Hematopoietic multipotent progenitor cell treated with erythropoietin and hydrocortisone succinate and interleukin-3 and kit ligand, for 4 days (in vitro differentiated cells): Measurements from ENCODE around the gene NCKAP5.
A peak's percentile ranks its signal among the peaks of the same experiment; 100 is the strongest.

Experiments
- DNase-seq: peaks from one replicate; pipeline ENCODE4 v3.0.0-alpha.2; 2015

Gene NCKAP5

DNA sequence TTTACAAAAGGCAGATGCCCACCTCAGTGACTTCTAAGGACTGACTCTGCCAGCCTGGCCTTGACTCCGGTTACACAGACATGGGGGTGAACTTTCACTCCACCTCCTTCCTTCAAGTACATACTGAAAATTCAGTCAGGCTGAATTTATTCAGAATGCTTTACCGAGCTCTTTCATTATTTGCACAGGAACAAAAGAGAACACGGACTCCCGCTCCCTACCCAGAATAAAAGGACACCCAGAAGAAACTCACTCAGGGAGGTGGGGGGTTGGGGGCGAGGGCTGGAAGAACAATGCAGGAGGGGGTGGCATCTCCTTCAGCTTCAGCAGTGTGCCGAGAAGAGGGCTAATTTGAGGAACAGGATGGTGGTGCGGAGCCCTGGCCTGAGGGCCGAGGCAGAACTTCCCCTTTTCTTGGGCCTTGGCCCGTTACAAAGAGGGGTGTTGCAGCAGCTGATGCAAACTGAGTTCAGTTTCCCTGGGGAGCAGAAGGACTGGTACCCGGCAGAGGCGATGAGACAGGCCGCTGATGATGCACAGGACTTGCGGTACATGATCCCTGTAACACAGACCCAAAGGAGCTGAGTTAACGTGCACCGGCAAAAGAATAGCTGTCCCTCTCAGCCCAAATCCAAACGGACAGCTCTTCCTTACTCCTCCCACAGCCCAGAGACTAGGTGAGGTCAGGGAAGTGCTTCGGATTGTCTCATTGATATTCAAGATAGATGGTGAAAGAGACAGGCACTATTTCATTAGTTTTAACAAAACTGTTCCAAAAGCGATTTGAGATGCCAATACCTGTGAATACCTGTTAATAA is 922.3 kb downstream of the NCKAP5 start:
- DNase-seq: peak; percentile 48

DNA sequence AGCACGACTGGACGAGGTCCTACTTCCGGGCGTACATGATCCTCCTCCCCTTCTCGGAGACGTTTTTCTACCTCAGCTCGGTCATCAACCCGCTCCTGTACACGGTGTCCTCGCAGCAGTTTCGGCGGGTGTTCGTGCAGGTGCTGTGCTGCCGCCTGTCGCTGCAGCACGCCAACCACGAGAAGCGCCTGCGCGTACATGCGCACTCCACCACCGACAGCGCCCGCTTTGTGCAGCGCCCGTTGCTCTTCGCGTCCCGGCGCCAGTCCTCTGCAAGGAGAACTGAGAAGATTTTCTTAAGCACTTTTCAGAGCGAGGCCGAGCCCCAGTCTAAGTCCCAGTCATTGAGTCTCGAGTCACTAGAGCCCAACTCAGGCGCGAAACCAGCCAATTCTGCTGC is 923.1 kb downstream of the NCKAP5 start:
- DNase-seq: no peak

DNA sequence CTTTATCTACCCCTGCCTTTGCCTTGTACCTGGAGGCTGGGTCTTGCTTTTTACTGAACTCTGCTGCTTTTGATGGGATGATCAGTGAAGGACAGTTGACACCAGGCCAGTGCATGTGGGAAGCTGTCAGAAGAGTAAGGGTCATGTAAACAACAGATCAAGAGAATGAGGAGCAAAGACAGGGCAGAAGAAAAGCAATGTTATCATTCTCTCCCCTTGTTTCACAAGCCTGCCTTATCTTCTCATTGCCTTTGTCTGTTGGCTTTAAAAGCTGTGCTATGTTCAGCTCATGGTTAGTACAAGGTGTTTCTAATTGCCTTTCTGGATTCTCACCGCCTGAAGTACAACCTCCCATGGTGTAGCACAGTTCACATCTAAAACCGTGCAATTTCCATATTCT is 925.8 kb downstream of the NCKAP5 start:
- DNase-seq: no peak

DNA sequence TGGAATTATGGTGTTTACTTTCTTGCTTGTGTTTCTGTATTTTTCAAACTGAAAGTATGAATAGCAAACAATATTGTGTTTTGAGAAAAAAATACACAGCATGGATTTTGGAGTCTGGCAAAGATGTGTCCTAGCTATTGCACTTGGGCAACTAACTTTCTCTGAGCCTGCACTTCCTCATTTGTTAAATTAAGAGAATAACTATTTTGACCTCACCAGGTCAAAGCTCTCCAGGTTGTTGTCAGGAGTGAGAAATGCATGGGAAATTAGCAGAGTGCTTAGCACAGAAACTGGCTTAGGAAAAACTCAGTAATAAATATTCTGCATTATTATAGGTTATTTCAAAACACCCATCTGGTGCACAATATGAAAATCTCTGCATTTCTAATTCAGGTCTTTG is 926.4 kb downstream of the NCKAP5 start:
- DNase-seq: no peak

DNA sequence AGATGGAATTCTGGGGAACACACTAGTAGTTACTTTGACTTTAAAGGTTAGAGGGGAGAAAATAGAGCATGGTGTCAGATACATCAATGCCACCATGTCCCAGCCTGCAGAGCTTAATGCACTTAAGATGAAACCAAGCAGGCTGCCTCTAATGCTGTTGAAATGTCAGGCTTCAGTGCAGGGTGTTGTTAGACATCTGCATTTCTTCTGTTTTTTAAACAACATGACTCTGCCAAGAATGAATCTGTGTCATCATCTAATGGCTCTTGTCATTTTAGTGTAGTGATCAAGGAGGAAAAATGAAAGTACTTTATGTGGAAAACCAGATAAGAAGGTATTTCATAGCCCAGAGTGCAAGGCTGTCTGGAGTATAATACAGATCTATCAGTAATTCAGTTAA is 928.1 kb downstream of the NCKAP5 start:
- no peak for DNase-seq

DNA sequence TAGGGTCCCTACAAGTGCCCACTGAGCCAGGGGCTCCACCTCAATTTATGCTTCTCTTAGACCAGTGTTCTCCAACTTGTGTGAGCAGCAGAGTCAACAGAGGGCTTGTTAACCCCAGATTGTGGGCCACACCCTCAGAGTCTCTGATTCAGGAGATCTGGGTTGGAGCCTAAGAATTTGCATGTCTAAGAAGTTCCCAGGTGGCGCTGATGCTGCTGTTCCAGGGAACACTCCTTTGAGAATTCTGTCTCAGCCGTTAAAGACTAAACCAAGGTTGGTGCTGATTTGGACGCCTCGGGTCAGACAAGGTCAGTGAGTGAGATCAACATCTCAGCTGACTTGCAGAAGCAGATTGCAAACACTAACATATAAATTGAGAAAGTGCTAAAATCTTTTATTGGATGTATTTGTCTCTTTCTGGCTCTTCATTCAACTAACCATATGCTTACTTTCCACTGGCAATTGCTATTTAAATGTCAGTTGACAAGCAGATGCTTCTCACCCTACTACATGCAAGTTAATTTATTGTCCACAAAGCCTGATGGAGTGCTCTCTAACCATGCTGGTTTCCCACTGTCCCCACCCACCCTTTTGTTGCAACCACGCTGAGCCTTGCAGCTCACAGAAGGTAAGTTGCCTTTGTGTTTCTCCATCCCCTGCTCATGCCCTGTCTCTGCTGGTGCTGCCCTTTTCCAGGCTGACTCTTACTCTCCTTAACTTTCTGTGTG is 929.8 kb downstream of the NCKAP5 start:
- DNase-seq: no peak

DNA sequence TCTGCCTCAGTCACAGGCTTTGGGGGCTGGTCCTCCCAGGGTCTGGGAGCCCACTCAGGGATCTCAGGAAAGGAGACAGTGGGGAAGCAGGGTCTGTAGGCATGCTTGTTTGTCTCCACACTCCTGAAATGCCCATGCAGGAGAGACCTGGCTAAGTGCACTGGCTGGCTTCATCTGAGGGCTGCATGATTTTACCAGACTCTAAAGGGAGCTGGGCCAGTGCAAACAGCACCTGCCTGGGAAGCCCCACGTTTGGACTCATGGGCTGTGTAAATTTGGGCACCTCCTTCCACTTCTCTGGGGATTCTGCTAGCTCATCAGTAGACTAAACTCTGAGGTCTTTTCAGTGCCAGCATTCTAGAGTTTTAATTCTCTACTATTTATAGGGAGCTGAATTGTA is 931.9 kb downstream of the NCKAP5 start:
- no peak for DNase-seq

DNA sequence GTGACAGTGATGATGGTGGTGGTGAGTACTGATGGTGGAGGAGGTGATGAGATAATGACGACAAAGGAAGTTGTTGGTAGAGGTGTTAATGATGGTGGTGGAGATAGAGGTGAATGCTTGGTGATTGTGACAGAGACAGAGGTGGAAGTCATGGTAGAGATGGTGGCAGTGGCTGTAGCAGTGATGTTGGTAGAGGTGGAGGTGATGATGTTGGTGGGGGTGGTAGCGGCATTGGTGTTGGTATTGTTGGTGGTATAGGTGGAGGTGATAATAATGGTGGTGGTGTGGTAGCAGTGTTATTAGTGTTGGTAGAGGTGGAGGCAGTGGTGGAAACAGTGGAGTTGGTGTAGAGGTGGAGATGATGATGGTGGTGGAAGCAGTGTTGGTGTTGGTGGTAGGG is 934.6 kb downstream of the NCKAP5 start:
- no peak for DNase-seq

DNA sequence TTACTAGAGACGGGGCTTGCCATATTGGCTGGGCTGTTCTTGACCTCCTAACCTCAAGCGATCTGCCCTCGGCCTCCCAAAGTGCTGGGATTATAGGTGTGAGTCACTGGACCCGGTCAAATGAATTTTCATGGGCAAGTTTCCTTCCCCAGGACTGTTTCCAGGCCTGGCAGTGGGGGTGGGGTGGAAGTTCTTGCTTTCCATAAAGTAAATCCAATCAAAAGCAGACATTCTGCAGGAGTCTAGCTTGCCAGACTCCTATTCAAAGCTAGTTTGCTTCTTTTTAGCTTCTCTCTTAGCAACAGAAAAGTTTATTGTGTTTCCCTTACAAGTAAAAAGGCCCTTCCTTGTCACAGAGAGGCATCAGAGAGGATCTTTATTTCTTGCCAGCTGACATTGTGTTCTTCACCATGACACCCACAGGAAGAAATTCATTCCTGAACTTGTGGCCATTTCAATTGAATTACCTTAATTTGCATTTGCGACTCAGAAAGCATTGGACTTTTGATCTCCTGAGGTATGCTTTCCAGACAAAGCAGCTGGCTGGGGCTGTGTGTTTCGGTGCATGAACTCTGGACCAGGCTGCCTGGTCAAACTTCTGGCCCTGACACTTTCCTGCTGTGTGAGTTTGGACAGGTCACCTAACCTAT is 936.1 kb downstream of the NCKAP5 start:
- no peak for DNase-seq

DNA sequence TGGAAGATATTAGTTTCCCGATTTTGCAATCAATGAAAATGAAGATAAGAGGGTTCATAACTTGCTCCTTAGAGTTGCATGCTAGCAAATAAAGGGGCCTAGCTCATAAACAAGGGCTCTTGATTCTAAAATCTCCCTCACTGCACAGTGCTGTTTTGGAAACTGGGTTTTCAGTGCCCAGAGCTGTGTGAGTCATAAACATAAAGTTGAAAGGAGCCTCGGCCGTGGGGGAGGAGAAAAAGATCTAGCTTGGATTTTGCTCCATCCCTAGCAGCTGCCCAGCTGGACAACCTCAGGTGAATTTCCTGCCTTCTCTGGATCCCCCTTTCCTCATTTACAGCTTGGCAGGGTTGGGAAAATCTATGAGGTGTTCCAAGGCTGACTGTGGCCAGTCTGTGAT is 940.7 kb downstream of the NCKAP5 start:
- no peak for DNase-seq

DNA sequence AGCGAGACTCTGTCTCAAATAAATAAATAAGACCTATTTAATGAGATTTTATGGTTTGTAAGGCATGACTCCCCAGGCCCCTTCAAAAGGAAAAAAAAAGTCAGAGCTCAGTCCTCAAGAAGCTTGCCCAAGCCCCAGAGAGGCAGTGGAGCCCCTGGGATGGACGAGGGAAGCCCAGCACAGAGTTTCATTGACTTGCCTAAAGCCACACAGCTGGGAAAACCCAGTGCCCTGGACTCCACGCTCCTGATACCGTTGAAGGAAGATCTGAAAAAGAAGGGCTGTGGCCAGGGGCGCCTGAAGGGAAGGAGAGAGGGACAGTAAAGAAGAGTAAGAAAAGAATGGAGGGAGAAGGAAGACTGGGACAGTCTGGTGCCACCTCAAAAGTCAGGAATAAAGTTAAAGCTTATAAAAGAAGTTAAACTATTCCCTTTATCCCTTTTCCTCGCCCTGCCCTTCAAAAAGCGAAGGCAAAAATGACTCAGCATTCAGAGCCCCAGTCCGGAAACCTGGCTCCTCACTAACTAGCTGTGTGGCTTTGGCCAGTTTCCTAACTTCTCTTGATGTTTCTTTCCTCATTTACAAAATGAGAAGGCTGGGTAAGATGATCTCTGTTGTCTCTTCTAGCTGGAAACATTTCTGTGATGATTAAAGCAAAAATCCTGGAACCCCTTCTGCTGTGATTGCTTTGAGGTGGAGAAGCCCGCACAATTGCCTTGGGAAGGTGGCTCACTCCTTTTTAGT is 945.0 kb downstream of the NCKAP5 start:
- peak; percentile 28 for DNase-seq
